ENCODE results near the gene FFAR1.
A peak's percentile ranks its signal among the peaks of the same experiment; 100 is the strongest.

Gene FFAR1

DNA sequence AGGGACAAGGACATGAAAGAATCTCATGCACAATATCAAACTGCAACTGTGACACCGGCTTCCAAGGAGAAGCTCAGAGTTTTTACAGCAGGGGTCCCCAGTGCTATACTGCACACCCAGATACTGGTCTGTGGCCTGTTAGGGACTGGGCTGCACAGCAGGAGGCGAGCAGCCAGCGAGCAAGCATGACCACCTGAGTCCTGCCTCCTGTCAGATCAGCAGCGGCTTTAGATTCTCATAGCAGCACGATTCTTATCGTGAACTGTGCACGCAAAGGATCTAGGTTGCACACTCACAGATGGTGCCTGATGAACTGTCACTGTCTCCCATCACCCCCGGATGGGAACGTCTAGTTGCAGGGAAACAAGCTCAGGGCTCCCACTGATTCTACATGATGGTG lies 31.8 kb upstream of the FFAR1 start:
- no peak for DNase-seq (ENCODE audit: low read depth)

DNA sequence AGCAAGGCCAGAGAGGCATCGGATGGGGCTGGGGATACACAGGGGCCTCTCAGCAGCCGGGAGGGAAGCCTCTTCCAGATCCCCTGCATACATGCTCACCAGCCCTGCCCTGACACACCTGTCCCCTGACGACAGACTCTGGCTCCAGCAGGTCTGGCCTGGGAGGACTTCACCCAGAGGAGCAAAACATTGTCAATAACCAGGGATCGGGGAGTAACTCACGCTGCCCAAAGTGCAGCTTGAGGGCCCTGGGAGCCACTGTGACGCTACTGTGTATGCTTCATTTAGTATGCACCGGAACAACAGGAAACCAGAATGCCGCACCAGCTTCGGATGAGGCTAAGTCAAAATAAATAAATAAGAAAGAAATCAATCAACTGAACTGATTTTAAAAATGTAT lies 31.1 kb upstream of the FFAR1 start:
- DNase-seq (ENCODE audit: low read depth): no peak

DNA sequence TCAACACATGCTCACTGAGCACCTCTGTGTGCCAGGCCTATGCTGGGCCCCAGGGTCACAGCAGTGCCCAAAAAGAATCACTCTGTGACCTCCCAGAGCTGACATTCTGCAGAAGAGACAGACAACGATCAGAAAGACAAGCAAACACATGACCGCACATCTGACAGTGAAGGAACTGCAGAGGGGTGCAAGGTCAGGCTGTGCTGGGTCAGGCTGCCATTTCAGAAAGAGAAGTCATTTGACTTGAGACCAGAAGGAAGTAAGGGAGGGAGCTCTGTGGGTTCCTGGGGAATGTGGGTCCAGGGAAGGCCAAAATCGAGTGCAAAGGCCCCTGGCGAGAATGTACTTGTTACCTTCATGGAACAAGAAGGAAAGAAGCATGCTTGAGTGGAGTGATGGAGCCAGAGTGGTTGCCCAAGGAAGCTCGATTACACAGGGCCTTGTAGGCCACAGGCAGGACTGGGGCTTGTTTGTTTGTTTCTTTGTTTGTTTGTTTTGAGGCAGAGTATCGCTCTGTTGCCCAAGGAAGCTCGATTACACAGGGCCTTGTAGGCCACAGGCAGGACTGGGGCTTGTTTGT lies 30.1 kb upstream of the FFAR1 start:
- DNase-seq (ENCODE audit: low read depth): no peak

DNA sequence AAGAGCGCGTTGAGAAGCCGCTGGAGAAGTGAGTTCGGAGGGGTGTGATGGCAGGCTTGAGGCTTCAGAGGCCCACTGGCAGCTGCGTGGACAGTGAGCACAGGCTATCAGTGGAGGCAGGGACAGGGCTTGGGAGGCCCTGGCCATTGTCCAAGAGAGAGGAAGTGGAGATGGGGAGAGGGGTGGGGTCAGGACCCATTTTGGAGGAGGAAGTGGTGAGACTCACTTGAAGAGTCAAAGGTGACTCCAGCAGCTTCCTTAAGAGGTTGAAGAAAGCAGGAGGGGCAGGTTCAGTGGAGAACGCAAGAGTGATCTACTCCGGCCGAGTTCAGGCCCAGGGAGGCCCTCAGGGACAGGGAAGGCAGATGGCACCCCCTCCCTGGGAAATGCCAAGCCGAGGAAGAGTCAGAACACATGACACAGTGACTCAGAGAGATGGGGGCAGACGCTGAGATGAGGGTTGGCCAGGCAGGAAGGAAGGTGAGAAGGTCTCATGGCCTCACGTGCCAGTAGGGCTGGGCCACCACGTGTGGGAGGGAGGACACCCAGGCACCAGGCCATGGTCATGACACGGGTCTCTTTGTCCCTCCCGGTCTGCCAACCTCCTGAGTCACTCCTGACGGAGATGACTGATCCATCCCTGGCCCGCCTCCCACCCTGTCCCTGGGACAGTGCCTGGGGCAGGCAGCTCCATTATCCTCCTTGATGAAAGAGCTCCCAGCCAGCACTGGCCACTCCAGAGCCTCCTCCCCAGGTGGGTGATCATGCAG lies 28.8 kb upstream of the FFAR1 start:
- peak; percentile 96 for DNase-seq (ENCODE audit: low read depth)

DNA sequence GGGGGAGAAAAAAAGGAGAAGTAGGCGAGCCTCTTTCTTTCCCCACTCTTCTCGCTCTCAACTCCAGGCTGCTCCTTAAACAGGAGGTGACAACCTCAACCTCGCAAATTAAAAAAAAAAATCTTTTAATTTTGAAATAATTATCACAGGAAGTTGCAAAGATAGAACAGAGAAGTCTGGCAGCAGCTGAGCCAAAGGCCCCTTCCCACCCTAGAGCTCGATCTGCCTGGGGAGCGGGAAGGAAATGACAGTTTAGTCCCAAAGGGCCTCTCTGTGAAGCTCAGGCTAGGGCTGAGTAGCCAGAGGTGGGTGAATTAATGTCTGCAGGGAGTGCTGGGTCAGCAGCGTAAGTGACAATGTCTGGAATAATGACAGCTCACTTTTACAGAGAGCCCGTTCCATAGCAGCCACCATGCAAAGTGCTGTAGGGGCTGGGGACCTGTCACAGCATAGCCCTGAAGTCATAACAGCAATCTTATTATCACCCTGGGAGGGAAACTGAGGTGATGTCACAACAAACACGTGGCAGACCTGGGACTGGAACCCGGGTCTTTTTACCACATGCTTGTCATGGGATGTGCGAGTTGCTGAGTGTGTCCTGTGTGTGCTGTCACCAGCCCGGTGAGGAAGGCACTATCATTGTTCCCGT lies 27.5 kb upstream of the FFAR1 start:
- DNase-seq (ENCODE audit: low read depth): no peak

DNA sequence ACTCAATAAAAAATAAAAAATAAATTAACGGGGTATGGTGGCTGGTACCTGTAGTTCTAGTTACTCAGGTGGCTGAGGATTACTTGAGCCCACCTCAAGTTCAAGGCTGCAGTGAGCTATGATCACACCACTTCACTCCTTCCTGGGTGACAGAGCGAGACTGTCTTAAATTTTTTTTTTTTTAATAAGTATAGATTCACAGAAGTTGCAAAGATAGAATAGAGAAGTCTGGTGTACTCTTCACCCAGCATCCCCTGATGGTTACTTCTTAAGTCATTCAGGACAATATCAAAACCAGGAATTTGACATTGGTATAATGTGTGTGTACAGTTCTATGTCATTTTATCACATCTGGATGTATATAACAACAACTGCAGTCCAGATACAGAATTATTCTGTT lies 26.4 kb upstream of the FFAR1 start:
- no peak for DNase-seq (ENCODE audit: low read depth)

DNA sequence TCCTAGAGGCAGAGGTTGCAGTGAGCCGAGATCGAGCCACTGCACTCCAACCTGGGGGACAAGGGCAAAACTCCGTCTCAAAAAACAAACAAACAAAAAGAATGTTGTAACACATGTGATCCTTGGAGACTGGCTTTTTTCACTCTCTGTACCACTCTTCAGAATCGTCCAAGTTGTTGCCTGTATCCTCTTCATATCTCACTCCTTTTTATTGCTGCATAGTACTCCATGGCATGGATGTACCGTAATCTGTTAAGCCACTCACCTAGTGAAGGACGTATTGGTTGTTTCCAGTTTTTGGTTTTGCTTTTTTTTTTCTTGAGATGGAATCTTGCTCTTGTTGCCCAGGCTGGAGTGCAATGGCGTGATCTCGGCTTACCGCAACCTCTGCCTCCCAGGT lies 25.7 kb upstream of the FFAR1 start:
- DNase-seq (ENCODE audit: low read depth): no peak

DNA sequence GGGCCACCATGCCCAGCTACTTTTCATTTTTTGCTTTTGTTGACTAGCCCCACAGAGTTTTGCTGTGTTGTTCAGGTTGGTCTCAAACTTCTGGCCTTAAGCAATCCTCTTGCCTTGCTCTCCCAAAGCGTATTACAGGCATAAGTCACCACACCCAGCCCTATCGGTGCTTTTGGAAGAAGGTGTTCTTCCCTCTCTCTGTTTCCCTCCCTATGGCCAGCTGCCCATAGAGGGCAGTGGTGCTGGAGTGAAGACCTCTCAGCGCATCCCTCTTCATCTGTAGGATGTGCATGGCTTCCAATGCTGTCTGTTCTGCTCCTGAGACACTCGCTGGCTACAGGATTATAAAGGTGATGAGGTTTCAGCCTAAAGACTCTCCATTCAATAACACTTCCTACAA lies 20.1 kb upstream of the FFAR1 start:
- DNase-seq (ENCODE audit: low read depth): no peak

DNA sequence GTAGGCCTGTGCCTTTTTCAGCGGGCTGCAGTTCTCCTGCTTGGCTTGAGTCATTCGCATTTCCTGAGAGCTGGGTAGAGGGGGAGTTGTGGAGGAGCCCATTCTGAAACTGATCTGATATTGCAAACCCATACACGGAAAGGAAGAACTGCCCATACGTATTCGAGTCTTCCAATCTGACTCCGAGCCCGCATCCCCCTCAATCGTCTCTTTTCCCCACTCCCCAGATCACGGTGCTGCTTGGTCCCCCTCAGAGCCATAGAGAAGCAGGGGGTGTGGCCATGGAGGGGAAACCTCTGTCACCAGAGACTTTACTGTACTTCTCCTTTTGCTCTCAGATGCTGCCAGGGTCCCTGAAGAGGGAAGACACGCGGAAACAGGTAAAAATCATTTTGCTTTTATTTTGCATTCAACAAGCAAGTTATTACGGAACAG lies 18.8 kb upstream of the FFAR1 start, which contains the start of gene CD22:
Gene CD22, plus strand, starts transcription at position 337 of the 435 bp plus-strand sequence. CDS start 2,854 bp downstream, outside the sequence.
- no peak for DNase-seq (ENCODE audit: low read depth)

DNA sequence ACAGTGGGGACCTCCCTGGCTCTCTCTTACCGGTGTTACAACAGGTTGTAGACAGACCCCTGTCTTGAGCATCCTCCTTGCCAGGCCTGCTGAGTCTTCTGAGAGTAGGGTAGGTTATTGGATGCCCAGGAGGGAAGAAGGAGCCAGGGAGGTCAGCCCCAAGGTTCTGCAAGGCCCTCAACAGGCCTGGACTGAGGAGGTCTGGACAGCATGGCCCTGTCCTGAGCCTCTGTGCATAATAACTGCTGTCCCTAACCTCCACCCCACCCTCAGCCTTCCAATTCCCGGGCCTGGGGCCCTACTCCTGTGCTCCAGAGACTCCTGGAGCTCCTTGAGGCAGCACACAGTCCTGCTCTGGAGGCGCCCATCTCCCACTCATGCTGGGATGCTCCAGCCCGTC lies 18.4 kb upstream of the FFAR1 start:
- DNase-seq (ENCODE audit: low read depth): no peak

DNA sequence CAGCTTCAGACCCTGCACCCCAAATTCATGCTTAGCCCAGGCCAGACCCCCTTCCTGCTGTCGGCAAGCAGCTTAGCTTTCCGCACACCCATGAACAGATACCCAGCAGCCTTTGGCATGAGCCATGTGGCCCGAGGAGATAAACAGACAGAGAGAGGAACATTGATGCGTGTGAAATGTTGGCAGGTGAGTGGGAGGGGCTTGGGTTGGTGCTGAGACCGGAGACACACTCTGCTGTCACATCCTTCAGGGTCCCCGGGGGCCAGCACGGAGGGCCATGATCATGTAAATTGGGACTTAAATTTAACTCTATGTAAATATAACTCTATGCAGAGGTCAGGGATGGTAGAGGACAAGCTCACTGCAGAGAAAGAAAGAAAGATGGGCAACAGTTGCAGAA lies 17.2 kb upstream of the FFAR1 start:
- no peak for DNase-seq (ENCODE audit: low read depth)

DNA sequence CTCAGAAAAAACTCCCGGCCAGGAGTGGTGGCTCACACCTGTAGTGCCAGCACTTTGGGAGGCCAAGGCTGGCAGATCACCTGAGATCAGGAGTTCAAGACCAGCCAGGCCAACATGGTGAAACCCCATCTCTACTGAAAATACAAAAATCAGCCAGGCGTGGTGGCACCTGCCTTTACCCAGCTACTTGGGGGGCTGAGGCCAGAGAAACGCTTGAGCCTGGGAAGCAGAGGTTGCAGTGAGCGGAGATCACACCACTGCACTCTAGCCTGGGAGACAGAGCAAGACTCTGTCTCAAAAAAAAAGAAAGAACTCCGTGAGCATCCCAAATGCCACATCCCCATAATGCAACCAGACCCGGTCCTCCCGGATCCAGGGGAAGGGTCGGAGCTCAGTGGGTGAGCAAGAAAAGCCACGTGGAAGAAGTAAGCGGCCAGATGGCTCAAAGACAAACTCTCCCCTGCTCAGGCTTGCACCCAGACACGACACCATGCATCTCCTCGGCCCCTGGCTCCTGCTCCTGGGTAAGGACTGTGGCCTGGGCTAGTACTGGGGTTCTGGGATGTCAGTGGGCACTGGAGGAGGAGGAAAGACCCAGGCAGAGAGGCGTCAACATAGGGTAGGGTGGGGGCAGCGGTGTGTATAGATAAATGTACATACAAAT lies 16.0 kb upstream of the FFAR1 start:
- no peak for DNase-seq (ENCODE audit: low read depth)

DNA sequence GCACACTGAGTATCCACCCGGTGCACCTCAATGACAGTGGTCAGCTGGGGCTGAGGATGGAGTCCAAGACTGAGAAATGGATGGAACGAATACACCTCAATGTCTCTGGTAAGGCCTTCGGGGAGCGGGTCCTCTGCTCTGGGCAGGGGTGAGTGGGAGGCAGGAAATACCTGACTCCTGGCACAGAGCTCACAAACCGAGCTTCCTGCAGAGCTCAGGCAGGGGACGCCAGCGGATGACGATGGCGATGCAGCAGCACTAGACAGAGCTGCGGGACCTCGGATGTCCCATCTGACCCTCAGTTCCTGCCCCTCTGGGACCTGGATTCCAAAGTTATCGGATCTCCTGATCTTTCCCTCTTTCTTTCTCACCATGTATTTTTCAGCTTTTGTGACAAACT lies 14.9 kb upstream of the FFAR1 start:
- DNase-seq (ENCODE audit: low read depth): no peak

DNA sequence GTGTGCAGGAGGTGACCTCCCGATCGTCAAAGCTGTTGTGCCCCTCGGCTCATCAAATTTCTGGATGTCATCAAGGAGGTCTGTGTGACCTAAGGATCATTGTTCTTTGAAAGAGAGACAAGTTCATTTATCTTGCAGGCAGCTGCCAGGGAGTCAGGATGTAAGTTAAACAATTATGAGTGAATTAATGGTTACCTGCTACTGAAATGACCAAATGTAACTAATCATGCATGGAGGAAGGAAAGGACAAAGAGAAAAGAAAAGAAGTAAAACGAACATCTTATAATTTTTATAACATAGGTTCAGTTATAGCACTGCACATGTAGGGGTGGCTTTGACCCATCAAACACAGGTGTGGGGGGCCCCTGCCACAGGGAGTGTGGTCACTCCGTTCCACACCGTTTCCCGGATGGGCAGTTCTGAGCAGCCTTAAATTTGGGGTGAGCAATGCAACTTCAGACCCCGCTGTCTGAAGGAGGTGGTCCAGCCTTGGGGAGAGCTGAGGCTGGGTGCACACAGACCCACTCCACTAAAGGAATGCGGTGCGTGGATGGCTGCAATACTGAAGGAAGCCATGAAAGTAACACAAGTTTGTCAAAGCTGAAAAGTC lies 13.5 kb upstream of the FFAR1 start:
- DNase-seq (ENCODE audit: low read depth): no peak

DNA sequence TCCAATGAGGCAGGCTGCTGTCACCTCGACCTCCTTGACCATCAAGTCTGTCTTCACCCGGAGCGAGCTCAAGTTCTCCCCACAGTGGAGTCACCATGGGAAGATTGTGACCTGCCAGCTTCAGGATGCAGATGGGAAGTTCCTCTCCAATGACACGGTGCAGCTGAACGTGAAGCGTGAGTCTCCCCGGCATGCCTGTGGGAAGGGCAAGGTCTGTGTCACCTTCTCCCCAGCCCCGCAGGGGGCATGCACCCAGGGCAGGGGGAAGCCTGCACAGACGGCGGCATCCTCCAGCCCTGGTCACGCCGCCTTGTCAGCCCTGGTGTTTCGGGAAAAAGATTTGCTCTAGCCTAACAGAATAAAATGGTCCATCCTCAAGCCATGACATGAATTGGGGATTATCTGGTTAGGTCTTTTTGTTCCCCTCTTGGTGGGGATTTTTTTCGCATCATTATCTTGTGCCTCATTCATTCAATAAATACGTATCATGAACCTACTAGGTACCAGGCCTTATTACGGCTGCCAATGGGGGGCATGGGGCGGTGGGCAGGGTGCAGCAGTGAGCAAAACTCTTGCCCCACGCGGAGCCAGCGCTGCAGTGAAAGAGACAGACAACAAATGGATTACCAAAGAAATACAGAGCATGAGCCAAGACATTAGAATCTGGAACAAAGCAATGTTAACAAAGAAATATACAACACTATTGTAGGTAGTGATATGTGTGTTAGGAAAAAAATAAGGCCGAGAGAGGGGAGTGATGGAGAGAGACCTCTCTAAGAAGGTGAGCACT lies 11.3 kb upstream of the FFAR1 start:
- DNase-seq (ENCODE audit: low read depth): no peak

DNA sequence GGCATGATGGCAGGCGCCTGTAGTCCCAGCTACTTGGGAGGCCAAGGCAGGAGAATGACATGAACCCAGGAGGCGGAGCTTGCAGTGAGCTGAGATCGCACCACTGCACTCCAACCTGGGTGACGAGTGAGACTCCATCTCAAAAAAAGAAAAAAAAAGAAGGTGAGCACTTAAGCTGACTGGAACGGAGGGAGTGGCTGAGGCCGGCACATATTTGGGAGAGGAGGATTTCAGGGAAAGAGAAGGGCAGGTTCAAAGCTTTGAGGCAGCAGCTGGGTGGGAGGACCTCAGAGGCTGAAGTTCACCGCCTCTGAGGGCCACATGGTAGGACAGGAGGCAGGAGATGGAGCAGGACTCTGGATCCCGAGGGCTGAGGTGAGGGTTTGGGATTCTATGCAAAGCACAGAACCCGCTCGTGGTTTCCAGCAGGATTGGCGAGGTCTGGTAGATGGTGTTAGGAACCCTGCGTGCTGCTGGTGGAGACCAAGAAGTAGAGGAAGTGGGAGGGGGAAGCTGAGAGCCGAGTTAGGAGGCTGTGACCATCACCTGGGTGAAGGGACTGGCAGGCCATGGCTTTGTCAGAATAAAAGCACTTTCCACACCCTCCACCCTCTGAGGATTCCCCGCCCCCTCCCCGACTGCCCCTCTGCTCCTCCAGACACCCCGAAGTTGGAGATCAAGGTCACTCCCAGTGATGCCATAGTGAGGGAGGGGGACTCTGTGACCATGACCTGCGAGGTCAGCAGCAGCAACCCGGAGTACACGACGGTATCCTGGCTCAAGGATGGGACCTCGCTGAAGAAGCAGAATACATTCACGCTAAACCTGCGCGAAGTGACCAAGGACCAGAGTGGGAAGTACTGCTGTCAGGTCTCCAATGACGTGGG lies 10.4 kb upstream of the FFAR1 start:
- no peak for DNase-seq (ENCODE audit: low read depth)

DNA sequence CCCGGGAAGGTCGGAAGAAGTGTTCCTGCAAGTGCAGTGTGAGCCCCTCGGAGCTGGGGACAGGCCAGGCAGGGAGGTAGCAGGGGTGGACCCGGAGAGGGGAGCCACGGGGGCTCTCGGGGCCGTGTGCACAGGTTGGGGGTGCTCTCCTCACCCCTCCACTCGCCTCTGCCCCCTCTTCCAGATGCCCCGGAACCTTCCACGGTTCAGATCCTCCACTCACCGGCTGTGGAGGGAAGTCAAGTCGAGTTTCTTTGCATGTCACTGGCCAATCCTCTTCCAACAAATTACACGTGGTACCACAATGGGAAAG lies 9.8 kb upstream of the FFAR1 start:
- DNase-seq (ENCODE audit: low read depth): no peak

DNA sequence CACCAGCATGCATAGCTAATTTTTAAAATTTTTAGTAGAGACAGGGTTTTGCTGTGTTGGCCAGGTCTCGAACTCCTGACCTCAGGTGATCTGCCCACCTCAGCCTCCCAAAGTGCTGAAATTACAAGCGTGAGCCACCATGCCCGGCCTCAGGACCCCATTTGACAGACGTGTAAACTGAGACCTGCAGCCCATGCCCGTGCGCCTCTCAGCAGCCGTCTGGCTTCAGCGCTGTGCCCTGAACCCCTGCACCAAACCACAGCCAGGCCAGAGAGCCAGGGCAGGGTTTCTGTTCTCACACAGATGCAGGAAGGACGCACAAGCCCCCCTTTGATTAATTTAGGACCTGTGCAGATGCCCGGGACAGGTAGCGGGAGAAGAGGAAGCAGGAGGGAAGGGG lies 7.3 kb upstream of the FFAR1 start:
- no peak for DNase-seq (ENCODE audit: low read depth)

DNA sequence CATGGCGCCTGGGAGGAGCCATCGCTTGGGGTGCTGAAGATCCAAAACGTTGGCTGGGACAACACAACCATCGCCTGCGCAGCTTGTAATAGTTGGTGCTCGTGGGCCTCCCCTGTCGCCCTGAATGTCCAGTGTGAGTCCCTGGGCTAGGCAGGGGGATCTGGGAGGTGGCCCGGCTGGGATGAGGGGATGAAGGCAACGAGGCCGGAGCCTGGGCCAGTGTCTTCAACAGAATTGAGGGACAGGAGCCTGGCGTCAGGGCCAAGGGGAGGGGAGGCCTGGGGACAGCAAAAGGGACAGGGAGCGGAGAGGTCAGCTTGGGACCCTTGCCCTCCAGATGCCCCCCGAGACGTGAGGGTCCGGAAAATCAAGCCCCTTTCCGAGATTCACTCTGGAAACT lies 6.7 kb upstream of the FFAR1 start:
- no peak for DNase-seq (ENCODE audit: low read depth)

DNA sequence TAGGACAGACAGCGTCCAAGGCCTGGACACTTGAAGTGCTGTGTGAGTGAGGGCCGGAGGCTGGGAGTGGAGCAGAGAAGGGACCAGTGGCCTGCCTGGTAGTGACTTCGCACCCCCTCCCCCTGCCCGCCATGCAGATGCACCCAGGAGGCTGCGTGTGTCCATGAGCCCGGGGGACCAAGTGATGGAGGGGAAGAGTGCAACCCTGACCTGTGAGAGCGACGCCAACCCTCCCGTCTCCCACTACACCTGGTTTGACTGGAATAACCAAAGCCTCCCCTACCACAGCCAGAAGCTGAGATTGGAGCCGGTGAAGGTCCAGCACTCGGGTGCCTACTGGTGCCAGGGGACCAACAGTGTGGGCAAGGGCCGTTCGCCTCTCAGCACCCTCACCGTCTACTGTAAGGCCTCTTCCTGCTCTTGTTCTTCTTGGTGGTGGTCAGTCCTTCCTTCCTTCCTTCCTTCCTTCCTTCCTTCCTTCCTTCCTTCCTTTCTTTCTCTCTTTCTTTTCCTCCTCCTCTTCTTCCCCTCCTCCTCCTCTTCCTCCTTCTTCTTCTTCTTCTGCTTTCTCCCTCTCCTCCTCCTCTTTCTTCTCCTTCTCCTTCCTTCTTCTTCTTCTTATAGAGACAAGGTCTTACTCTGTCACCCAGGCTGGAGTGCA lies 6.0 kb upstream of the FFAR1 start:
- no peak for DNase-seq (ENCODE audit: low read depth)

All from ELR (cell line).